M059J (cell line): ENCODE measurements around the gene SRSF2. TPM values are rescaled to one million over a fixed set of nuclear protein-coding genes. Genes with fewer than 3 reads are reported as not detected.
"Not testable (repeated sequence)": the region's sequence is repeated elsewhere in the genome, so short reads cannot be mapped to it uniquely, and the experiment has no call there.

Source experiments
- DNase-seq: peaks from one replicate; pipeline ENCODE4 v3.0.0-alpha.2; 2012; ENCODE audit warnings: low read depth
- total RNA-seq: library from RNA; depleted of rRNA; stranded (reverse); fragments of >200 nt; shearing (Covaris generic); gene quantifications from 2 replicates; pipeline ENCODE4 v1.2.3, GENCODE V29; 2014; rRNA removed

The SRSF2 gene, protein sequence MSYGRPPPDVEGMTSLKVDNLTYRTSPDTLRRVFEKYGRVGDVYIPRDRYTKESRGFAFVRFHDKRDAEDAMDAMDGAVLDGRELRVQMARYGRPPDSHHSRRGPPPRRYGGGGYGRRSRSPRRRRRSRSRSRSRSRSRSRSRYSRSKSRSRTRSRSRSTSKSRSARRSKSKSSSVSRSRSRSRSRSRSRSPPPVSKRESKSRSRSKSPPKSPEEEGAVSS
- total RNA-seq: 225 and 289 TPM in 2 replicates

DNA sequence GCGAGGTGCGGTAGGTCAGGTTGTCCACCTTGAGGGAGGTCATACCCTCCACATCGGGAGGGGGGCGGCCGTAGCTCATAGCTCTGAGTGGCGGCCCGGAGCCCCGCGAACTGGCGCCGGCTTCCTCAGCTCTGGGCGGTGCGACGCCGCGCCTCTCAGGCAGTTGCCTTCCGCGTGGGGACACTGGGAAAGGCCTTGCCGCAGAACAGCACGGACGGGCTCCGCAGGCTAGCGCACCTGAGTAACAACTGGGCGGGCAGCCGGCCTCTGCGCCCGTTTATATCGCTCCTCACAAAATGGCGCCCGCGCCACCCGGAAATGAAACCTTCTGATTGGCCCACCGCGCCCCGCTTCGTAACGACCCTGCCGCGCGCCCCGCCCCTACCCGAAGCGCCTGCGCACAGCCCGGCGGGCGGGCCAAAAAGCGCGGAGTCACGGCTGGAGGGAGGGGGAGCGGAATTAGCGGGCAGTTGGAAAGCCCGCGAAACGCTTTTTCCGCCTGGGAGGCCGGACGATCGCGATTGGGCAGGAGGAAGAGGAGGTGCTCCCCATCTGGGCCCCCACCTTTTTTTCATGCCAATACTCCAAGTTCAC lies at the start of gene SRSF2:
Gene SRSF2, minus strand, starts transcription at position 250 of the 594 bp plus-strand sequence. Its CDS starts 171 bp downstream, at position 79.
- DNase-seq: peak; percentile 98

DNA sequence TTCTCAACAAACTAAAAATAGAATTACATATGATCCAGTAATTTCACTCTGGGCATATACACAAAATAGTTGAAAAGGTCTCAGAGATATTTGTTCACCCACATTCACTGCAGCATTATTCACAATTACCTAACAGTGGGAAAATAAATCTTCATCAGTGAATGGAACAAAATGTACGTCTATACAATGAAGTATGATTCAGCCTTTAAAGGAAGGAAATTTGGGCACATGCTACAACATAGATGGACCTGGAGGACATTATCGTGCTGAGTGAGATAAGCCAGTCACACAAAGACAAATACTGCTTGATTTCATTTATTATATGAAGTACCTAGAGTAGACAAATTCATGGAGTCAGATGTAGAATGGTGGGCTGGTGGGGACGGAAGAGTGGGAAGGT lies 47.8 kb upstream of the SRSF2 start:
- no peak for DNase-seq

DNA sequence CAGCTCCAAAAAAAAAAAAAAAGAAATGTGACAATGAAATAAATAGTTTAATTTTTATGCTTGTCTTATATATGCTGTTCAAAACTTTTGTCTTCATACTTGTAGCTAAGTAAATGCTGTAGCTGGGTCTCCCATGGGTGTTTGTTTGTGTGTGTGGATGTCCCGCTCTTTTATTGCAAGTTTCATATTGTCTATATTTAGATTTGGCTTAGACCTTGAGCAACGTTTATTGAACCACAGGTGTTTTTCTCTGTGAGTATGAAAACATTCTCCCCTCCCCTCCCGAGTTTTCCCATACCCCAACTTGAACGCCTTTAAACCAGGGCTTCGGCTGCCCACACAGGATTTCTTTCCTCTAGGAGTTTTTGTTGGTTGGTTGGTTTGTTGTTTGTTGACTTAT lies 46.0 kb upstream of the SRSF2 start:
- DNase-seq: no peak

DNA sequence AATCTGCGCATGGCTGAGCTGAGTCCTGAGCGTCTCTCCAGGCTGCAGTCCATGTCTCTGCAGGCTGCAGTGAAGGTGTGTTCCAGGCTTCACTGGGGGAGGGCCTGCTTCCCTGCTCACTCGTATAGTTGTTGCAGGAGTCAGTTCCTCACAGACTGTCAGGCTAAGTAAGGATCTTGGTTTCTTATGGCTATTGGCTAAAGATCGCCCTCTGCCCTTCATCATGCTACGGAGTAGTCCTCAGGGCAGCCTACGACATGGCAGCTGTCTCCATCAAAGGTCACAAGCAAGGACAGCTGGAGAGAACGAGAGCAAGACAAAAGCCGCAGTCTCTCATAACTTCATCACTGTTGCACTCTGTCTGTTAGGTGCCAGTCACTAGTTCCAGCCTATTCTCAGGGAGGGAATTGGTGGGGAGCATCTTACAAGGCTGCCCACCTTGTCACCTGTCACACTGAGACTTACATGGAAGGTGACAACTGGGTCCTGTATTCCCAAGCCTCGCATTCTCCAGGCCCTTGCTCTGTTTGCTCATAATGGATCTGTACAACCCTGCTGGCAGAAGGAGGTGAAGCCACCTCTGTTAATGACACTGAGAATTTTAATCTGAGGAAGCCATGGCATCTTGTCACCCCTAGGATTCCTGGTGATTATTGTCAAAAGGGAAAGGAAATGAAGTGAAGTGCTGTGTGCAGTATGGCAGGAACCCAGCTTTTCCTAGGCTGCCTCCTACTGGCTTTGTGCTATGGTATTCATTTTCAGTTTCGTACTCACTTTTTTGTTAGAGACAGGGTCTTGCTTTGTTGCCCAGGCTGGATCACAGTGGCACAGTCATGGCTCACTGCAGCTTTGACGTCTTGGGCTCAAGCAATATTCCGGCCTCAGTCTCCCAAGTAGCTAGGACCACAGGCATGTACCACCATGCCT lies 44.2 kb upstream of the SRSF2 start:
- DNase-seq: no peak

DNA sequence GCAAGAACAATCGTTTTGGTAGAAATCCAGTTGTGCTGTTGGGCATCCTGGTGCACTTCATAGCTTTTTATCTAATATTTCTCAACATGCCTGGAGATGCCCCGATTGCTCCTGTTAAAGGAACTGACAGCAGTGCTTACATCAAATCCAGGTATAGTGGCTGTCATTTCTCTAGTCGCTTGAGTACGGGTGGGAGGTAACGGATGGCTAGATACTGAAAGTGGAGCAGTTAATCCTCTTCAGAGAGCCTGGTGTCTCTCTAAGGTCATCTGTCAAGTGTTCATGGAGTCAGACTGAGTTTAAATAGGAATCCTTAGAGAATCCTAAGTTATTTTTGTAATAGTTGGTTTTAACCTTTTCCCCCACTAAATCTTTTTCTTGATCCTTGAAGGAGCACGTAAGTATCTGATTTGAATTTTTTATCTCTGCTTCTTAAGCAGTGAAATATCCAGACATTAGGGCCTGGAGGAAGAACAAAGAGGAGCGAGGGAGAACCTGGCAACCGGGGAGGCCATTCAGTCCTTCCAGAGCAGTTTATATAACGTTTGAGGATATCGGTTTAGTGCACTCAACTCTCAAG lies 38.0 kb upstream of the SRSF2 start:
- DNase-seq: no peak

DNA sequence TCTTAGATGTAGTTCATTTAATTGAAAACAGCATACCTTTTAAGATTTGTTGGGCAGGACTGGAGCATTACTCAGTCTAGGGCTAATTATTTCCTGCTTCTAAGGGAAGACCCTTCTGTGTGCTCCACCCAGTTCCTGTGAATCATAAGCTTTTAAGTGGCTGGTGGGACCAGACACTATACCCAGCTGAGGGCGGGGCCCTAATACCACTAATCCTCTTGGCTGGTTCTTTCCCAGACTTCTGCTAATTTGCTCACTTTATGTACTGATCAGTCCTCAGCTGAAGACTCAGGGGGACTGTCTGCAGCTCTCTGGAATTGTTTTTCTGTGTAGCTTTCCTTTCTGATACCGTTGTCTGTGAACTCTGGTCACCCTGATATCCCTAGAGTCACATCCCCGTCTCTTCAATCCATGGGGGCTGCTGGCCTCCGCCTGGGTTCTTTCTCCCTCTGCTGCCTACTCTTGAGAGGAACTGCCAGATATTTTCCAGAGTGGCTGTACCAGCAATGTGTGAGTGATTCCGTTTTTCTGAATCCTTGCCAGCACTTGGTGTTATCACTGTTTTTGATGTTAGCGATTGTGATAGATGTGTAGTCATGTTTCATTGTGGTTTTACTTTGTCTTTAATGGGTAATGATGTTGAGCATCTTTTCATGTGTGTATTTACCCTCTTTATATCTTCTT lies 35.9 kb upstream of the SRSF2 start:
- peak; percentile 90 for DNase-seq

DNA sequence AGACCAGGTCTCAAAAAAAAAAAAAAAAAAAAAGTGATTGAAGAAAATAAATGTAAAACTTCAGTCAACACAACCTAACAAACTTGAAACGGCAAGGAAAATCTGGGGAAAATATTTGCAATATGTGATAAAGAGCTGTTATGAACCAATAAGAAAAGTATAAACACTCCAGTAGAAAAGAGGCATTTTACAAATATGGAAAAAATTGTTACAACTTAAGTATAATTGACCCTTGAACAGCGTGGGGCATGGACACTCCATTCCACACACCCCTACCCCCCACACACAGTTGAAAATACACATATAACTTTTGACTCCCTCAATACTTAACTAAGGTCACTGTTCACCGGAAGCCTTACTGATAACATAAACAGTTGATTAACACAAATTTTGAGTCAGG lies 21.4 kb upstream of the SRSF2 start:
- no peak for DNase-seq

DNA sequence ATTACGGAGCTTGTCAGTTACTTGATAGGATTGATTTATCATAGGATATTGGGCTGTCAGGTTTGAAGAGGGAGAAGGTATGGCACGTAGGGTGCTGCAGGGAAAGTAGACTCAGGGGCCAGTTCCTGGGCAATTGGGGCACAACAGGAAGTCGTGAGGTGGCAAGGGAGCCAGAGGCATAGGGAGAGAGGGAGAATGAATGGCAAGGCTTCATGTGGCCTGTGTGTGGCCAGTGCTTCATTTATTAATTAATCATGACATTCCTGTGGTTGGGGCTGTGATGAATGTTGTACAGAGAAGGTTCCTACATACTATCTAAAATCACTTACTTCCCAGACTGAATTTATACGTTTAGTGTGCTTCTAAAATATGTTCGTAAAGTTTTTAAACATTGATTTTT lies 20.1 kb upstream of the SRSF2 start:
- DNase-seq: peak; percentile 31

DNA sequence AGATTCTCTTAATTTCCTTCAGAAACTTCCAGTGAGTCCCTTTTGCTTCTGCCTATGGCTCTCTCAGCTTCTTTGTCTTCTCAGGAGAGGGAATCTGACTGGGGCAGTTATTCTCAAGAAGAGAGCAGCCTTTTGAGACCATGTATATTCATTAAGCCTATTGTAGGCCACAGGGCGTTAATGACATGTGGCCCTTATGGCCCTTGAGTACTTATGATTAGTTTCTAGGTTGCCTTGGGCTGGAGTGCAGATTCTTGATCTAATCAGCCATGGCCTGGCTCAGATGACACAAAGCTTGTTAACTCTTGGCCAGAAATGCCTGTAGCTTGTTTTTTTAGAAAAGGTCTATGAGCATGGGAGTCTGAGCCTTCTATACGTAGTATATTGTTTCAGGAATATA lies 18.2 kb upstream of the SRSF2 start:
- no peak for DNase-seq

DNA sequence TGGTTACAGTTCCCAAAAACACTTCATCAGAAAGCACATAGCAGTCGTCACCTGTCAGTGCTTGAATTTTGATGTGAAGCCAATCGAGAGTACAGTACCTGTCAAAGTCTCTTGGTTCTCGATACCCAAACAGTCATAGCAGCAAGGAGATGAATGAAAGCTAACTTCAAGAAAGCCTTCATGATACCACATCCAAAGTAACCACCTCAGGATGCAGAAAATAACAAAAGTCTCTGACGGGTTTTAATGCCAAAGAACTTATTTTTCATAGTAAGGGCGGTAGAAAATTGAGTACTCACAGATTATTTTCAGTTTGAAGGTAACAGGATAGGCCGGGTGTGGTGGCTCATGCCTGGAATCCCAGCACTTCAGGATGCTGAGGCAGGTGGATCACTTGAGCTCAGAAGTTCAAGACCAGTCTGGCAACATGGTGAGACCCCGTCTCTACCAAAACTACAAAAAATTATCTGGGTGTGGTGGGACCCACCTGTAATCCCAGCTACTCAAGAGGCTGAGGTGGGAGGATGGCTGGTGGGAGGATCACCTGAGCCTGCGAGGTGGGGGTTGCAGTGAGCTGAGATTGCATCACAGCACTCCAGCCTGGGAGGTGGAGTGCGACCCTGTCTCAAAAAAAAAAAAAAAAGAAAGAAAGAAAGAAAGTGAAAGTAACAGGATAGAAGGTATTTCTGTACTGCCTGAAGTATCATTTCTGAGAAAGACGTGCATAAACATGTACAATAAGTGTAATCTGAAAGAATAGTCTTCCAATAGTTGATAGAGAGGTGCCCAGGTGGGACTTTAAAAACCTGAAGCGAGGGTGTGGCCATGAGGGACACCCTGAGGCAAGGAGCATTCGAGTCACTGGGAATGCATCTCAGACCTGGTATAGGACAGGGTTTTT lies 16.2 kb upstream of the SRSF2 start:
- DNase-seq: no peak

DNA sequence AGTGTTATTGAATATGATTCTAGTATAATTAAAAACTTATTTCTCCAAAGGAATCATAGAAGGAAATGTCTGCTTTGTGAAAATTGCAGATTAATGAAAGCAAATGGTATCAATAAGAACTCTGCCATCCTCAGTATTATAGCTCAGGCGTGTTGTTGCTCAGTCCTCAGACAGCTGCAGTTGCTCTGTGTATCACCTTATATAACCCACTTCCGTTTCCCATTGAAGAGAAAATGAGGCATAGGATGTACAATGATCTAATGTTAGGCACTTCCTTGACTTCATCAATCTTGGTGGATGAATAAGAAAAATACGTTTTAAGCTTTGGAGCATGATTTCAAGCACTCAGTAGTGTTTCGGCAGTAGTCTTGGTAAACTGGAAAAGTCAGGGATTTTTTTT lies 14.9 kb upstream of the SRSF2 start:
- DNase-seq: no peak

DNA sequence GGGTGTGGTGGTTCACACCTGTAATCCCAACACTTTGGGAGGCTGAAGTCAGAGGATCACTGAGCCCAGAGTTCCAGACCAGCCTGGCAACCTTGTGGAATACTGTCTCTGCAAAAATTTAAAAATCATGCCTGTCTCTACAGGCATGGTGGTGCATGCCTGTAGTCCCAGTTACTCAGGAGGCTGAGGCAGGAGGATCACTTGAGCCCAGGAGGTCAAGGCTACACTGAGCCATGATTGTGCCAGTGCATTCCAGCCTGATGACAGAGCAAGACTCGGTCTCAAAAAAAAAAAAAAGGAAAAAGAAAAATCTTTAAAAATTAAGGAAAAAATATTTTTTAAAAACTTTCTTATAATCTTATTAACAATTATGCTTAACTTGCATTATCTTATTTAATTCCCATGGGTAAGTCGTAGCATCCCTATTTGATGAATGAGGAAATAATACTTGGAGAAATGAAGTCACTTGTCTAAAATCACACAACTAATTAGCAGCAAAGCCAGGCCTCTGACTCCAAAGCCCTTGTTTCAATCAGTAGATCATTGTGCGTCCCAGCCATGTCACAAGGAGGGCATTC lies 14.4 kb upstream of the SRSF2 start:
- no peak for DNase-seq

DNA sequence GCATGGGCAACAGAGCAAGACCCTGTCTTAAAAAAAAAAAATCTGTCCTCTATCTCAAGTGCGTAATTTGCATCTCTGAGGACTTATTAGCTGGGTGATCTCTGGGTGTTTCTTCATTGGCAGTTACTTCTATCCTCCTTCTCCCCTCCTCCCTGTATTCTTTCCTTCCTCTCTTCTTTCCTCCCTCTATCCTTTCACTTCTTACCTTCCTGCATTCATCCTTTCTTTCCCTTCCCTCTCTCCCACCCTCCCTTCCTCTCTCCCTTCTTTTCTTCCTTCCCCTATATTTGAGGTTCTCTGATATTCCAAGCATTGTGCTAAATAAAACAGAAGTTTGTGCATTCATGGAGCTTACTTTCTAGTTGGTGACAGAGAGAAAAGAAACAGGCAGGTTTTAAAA lies 11.5 kb upstream of the SRSF2 start:
- no peak for DNase-seq

DNA sequence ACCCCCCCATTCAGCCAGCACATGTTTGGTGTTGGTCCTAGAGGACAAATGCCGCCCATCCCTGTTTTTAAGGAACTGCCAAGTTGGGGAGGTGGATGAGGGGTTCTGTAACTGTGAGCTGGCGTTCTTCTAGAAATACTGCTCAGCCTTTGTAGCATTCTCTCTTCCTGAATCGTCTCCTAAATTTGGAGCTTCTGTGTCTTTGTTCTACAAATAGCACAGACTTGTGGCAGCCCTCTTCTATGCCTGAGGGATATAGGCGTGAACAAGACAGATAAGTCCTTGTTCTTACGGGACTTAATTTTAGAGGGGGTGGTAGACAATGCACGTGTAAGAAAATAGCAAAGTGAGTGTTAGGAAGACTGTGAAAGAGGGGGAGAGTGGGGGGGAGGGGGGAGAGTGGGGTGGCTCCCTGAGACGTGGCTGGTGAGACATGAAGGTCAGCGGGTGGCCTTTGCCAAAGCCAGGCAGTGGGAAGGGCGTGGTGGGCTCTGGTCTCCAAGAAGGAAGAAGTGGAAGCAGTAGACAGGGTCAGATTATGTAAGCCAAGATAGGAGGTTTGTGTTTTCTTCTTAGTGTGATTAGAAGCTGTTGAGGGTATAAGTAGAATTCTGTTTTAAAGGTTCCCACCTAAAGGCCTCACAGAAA lies 10.7 kb upstream of the SRSF2 start:
- DNase-seq: no peak

DNA sequence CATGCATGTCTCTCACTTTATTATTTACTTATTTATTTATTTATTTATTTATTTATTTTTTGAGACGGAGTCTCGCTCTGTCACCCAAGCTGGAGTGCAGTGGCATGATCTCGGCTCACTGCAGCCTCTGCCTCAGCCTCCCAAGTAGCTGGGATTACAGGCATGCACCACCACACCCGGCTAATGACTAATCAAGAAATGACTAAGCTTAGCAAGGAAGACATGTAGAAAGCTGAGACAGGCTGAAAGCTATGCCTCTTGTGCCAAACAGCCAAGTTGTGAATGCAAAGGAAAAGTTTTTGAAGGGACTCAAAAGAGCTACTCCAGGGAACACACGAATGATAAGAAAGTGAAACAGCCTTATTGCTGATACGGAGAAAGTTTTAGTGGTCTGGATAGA lies 8.7 kb upstream of the SRSF2 start:
- DNase-seq: peak; percentile 23

DNA sequence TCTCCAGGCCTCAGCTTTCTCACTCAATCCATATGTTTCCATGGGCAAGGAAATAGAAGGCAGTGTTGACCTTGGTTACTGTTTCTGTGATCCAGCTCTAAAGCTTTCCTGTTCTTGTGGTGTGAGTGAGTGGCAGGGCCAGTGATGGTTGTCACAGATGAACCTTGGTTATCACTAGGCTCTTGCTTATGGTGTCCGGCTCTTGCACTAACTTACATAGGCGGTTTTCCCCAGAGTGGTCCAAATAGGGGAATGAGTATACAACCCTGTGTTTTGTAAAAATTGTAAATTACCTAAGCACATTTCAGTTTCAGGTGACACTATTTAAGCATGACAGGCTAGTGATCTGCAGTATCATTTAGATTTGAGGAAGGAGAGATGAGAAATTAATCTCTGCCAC lies 7.6 kb upstream of the SRSF2 start:
- DNase-seq: no peak

DNA sequence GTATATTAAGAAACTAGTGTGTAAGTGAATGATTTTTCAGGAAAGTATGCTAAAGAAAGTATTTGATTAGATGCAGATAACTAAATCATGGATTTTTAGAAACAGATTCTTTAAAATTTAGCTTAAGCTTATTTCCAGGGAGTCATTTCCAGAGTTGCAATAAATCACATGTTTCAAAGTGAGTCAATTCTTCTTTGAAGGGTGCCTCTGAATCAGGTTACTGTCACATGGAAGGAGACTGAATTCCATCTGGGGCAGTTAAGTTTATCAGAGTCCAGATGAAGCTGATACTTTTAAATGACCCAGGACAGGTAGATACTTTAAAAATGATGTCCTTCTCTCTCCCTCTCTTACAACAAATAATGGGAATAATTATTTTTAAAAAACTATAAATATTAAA lies 5.8 kb upstream of the SRSF2 start:
- DNase-seq: peak; percentile 27

DNA sequence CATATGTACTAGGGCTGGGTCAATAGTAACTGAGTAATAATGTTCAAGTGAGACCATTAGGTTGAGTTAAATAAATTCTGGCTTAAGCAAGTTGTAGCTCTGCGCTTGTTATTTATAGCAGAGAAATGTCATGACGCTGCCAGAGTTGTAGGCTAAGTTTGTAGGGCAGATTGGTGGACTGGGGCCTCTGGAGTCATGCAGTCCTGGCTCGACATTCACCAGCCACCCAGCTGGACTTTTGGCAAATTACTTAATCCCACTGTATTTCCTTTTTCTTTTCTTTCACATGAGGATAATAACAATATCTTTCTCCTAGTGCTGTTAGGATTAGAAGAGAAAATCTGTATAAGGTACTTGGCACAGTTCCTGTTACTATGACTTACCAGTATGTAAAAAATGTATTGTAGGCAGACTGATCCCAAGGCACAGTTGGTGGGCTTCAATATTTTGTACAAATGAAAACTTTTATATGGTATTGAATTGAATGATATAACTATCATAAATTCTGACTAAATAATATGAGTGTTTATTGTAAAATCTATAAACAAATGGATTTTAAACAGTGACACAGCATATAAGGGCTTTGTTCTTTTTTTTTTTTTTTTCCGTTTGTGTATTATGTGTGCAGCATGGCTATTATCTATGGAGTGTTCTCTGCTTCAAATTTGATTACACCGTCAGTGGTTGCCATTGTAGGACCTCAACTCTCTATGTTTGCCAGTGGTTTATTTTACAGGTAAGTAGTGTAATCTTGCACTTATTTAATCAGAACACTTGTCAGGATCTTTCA lies 3.4 kb upstream of the SRSF2 start:
- no peak for DNase-seq

DNA sequence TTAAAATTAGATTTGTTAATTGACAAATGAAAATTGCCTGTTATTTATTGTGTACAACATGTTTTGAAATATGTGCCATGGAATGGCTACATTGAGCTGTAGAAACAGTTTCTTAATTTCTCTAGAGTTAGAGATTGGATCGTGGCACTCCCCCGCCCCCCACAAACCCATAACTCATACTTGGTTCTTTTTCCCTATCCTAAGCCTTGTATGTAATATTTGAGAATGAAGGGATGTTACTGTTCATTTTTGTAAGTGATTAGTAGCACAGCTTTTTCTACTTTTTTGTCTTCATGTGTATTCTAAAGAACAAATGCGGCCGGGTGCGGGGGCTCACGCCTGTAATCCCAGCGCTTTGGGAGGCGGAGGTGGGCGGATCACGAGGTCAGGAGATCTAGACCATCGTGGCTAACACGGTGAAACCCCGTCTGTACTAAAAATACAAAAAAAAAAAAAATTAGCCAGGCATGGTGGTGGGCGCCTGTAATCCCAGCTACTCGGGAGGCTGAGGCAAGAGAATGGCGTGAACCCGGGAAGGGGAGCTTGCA lies 2.5 kb upstream of the SRSF2 start:
- not testable (repeated sequence) for DNase-seq
